GM12878 (cell line): ENCODE measurements around the gene FLOT1. TPM values are rescaled to one million over a fixed set of nuclear protein-coding genes. Genes with fewer than 3 reads are reported as not detected.

Source experiments
- ATAC-seq: fragments of 200-7000 bp; cut with Tn5 transposase; 3 replicates; pipeline ENCODE4 v1.9.1; 2020; ENCODE audit warnings: mild to moderate bottlenecking, moderate library complexity
- BruUV-seq: library from RNA; stranded (reverse); fragments of 400-500 nt; replicated peaks from 2 replicates; lab custom pipeline; 2021; lab: Mats Ljungman, UMichigan
- CTCF ChIA-PET: fragments of 300-600 bp; sonication (Branson Sonifier 250); formaldehyde crosslinking; extraction: SDS; loops from one replicate; lab custom pipeline; 2021; ENCODE audit warnings: inconsistent platforms; lab: Yijun Ruan, JAX
- POLR2A ChIA-PET: fragments of 350-600 bp; formaldehyde crosslinking; extraction: SDS; loops from one replicate; lab custom pipeline; 2021; ENCODE audit warnings: inconsistent platforms; lab: Charles Lee
- RAD21 ChIA-PET: fragments of 300-600 bp; sonication (Branson Sonifier 250); formaldehyde crosslinking; loops from one replicate; lab custom pipeline; 2023; ENCODE audit warnings: antibody characterized with exemption; ENCODE audit not compliant: unreplicated experiment; lab: Charles Lee
- SMC1A ChIA-PET: fragments of 300-600 bp; sonication (Branson Sonifier 250); formaldehyde crosslinking; loops from one replicate; lab custom pipeline; 2023; ENCODE audit not compliant: unreplicated experiment, uncharacterized antibody; lab: Charles Lee
- DNase-seq: peaks from one replicate; pipeline ENCODE4 v3.0.0-alpha.2; 2011; ENCODE audit warnings: low read depth, low spot score
- FAIRE-seq: peaks from 3 replicates; lab custom pipeline; 2011; peaks lifted over from hg19 to GRCh38; lab: Jason Lieb, UNC
- H2AFZ ChIP-seq: 2 replicates; pipeline ENCODE4 v1.6.0; 2011; ENCODE audit warnings: low read depth, low read length, control low read depth; ENCODE audit not compliant: control insufficient read depth
- H3K27ac ChIP-seq: 2 replicates; pipeline ENCODE4 v1.5.1; 2011; ENCODE audit warnings: control low read depth; ENCODE audit not compliant: control insufficient read depth, insufficient read depth
- H3K27me3 ChIP-seq, 2 experiments: replicated peaks in 1 of 2; 2 replicates each; pipeline versions ENCODE4 v1.6.0 to v1.6.1; 2011; ENCODE audit warnings: low read length in 1 of 2; ENCODE audit not compliant: control insufficient read depth in 2 of 2, insufficient read depth in 2 of 2
- H3K36me3 ChIP-seq, 2 experiments: 2 replicates each; pipeline ENCODE4 v1.5.1; 2011; ENCODE audit warnings: low read length in 1 of 2; ENCODE audit not compliant: control insufficient read depth in 2 of 2, insufficient read depth in 2 of 2
- H3K4me1 ChIP-seq: 2 replicates; pipeline ENCODE4 v1.6.1; 2011; ENCODE audit warnings: mild to moderate bottlenecking, low read length, moderate library complexity, mixed read lengths; ENCODE audit not compliant: control insufficient read depth, insufficient read depth
- H3K4me2 ChIP-seq: 2 replicates; pipeline ENCODE4 v1.6.0; 2011; ENCODE audit warnings: control low read depth; ENCODE audit not compliant: control insufficient read depth, insufficient read depth
- H3K4me3 ChIP-seq: fragments of 200-600 bp; sonication (generic); 2 replicates; pipeline ENCODE4 v1.5.1; 2016
- H3K79me2 ChIP-seq: 2 replicates; pipeline ENCODE4 v1.6.0; 2011; ENCODE audit warnings: low read length; ENCODE audit not compliant: control insufficient read depth, insufficient read depth
- H3K9ac ChIP-seq: 2 replicates; pipeline ENCODE4 v1.8.0; 2011; ENCODE audit warnings: low read length, control low read depth, mixed read lengths; ENCODE audit not compliant: control insufficient read depth, insufficient read depth
- H3K9me3 ChIP-seq: replicated peaks from 3 replicates; pipeline ENCODE4 v1.5.1; 2011; ENCODE audit warnings: mild to moderate bottlenecking, low read length; ENCODE audit not compliant: control insufficient read depth, insufficient read depth
- H4K20me1 ChIP-seq: 2 replicates; pipeline ENCODE4 v1.6.0; 2011; ENCODE audit not compliant: control insufficient read depth, insufficient read depth
- BCL3 ChIP-seq: IDR thresholded peaks from 2 replicates; pipeline ENCODE4 v1.6.1; 2011; ENCODE audit warnings: borderline replicate concordance, low read depth, mild to moderate bottlenecking, moderate library complexity, low read length; ENCODE audit not compliant: insufficient read depth, poor library complexity, severe bottlenecking
- EGR1 ChIP-seq, 2 experiments: IDR thresholded peaks; 1 replicate in 1 of 2; 2 replicates in 1 of 2; pipeline ENCODE4 v1.6.1; 2011 to 2012; ENCODE audit warnings: low read depth in 2 of 2, low read length in 2 of 2, borderline replicate concordance in 1 of 2, mild to moderate bottlenecking in 1 of 2, moderate library complexity in 1 of 2
- SKIL ChIP-seq: fragments of 450-650 bp; IDR thresholded peaks from 2 replicates; pipeline ENCODE4 v1.6.1; 2017; ENCODE audit warnings: mild to moderate bottlenecking, low read depth, inconsistent platforms; ENCODE audit not compliant: poor library complexity, severe bottlenecking
- SUZ12 ChIP-seq: fragments of 200-600 bp; sonication (generic); IDR thresholded peaks from one replicate; pipeline ENCODE4 v1.6.1; 2018; ENCODE audit warnings: antibody characterized with exemption, mild to moderate bottlenecking; ENCODE audit not compliant: unreplicated experiment
- WGBS: methylation state at CpG from one replicate; pipeline ENCODE4 v1.1.6; 2016; ENCODE audit warnings: low lambda C conversion rate; ENCODE audit not compliant: insufficient replicate concordance, insufficient coverage; ENCODE audit errors: missing lambda C conversion rate; 5-methylcytosine and 5-hydroxymethylcytosine counted together
- in situ Hi-C: fragments of 300-500 bp; cut with MboI; formaldehyde crosslinking; loops from 9 replicates; pipeline ENCODE4 v1.14.3; 2018; ENCODE audit warnings: mixed read lengths
- intact Hi-C: fragments of 100-400 bp; cut with micrococcal nuclease; formaldehyde crosslinking; loops from one replicate; pipeline ENCODE4 v1.14.2; 2022; ENCODE audit not compliant: unreplicated experiment
- polyA plus RNA-seq, 11 experiments: library from polyadenylated mRNA; depleted of rRNA in 4 of 11; unstranded in 6 of 11; stranded (reverse) in 5 of 11; fragments of >200 nt; fragmentation: Nextera tagmentation in 4 of 11; fragmentation: Illumina TruSeq in 1 of 11; extraction: Ambion mirVana in 4 of 11; extraction: Trizol in 1 of 11; gene quantifications; 1 replicate in 1 of 11; 2 replicates in 10 of 11; pipeline versions ENCODE4 v1.2.1 to v1.2.3, GENCODE V29; 2011 to 2016; ENCODE audit warnings: inconsistent platforms in 2 of 11, missing spikeins in 2 of 11, low read depth in 1 of 11
- total RNA-seq, 4 experiments: library from RNA; depleted of rRNA in 3 of 4; stranded (reverse); fragments of >200 nt in 3 of 4; fragmentation: Illumina TruSeq in 1 of 4; extraction: Trizol in 1 of 4; gene quantifications; 2 replicates each; pipeline versions ENCODE4 v1.2.1 to v1.2.3, GENCODE V29; 2013 to 2021
- TF ChIP-seq, protein P1 (sequence below): fragments of 450-650 bp; IDR thresholded peaks from 2 replicates; pipeline ENCODE4 v1.6.1; 2017; ENCODE audit warnings: mild to moderate bottlenecking, moderate library complexity

FLOT1 gene
- total and polyA plus RNA-seq, 10 of the 15 experiments (the other 5 are each of a cell fraction or from before 2014, with no cell fraction given): 12.3 to 153 (median 112) TPM

DNA sequence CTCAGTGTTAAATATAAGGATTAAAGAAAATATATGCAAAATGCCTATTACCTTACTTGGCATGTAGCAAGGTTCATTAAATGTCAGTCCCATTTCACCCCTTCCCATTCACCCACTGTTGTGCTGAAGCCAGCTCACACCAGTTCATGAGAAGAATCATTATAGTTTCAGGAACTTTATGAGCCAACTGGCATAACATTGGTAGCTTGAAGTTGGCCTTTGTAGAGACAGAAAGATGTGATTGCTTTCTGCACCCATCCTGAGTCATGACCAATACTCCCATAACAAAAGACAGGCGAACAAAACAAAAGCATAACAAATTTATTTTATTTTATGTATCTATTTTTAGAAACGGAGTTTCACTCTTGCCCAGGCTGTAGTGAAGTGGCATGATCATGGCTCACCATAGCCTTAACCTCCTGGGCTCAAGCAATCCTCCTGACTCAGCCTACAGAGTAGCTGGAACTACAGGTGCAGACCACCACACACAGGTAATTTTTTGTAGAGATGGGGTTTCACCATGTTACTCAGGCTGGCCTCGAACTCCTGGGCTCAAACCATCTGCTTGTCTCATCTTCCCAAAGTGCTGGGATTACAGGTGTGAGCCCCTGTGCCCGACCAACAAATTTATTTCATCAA, 19.4 kb upstream of the FLOT1 start:
- intact Hi-C loops: no loop called here
- ATAC-seq (no peak), FAIRE-seq (no peak), DNase-seq (no peak)
- Histone ChIP-seq H4K20me1 (no peaks in the 10 kb centered on the region), H3K9me3 (no peaks in the 10 kb centered on the region; the same call in 2 of the 3 replicates), H3K4me2 (no peak overlapping the region), H3K27ac (no peak overlapping the region), H2AFZ (no peak overlapping the region), H3K4me1 (peaks cover 29% of the 10 kb centered on the region), H3K27me3 (no peaks in the 10 kb centered on the region), H3K36me3 (no peaks in the 10 kb centered on the region), H3K79me2 (no peaks in the 10 kb centered on the region), H3K9ac (no peak overlapping the region), H3K4me3 (no peak overlapping the region)
- ChIA-PET CTCF (interaction anchor here (0.6 to 2.1 kb wide), 8 partner anchors 11 to 62 kb away, joined by 3 to 8 read pairs (median 4); no protein-coding TSS in a partner anchor), POLR2A (interaction anchor here (1.0 to 4.2 kb wide), 5 partner anchors 10 to 72 kb away, joined by 3 to 49 read pairs (median 3); partner anchors contain the start of gene IER3), SMC1A (interaction anchor here (0.8 to 5.4 kb wide), 12 partner anchors 11 to 83 kb away, joined by 3 to 55 read pairs (median 4); no protein-coding TSS in a partner anchor), RAD21 (interaction anchor here (1.0 to 2.7 kb wide), 9 partner anchors 8 to 152 kb away, joined by 3 to 19 read pairs (median 4); partner anchors contain the start of gene VARS2)
- BruUV-seq: no TSS peak
- 88% methylated on average over 4 of the region's 4 CpGs for WGBS
- in situ Hi-C loops: no loop called here
- TF ChIP-seq SUZ12: no peak
- TF ChIP-seq EGR1 (IDR thresholded peaks at IDR 0.05; ENCODE audit: borderline replicate concordance in 1 of 2, low read depth in 2 of 2, low read length in 2 of 2): no peak

DNA sequence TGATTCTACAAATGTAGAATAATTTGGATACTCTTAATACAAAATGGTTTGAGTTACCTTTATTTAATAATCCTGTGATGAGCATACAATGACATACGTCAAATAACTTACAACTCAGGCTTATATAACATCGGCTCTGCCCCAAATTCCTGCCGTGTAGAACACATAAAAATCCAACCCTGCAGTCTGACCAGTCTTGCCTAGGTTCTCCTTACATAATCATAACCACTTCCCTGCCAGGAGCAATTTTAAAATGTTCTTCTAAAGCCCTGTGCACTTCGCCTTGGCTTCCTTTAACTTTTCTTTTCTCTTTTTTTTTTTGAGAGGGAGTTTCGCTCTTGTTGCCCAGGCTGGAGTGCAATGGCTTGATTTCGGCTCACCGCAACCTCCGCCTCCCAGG, 18.1 kb upstream of the FLOT1 start:
- ChIA-PET CTCF (interaction anchor here (1.3 to 2.1 kb wide), 4 partner anchors 13 to 62 kb away, joined by 4 to 8 read pairs (median 6); no protein-coding TSS in a partner anchor), SMC1A (interaction anchor here (0.8 to 5.4 kb wide), 8 partner anchors 10 to 62 kb away, joined by 3 to 55 read pairs (median 4); no protein-coding TSS in a partner anchor), POLR2A (interaction anchor here (0.8 to 4.2 kb wide), 9 partner anchors 9 to 70 kb away, joined by 3 to 49 read pairs (median 4); partner anchors contain the start of gene IER3), RAD21 (interaction anchor here (0.7 to 2.1 kb wide), 7 partner anchors 9 to 153 kb away, joined by 3 to 10 read pairs (median 3); partner anchors contain the start of gene VARS2)
- Histone ChIP-seq H3K79me2 (no peaks in the 10 kb centered on the region), H3K4me2 (no peak overlapping the region), H3K4me3 (no peak overlapping the region), H3K9ac (no peak overlapping the region), H3K27ac (no peak overlapping the region), H2AFZ (no peak overlapping the region), H4K20me1 (no peaks in the 10 kb centered on the region), H3K36me3 (no peaks in the 10 kb centered on the region), H3K4me1 (peaks cover 22% of the 10 kb centered on the region; the same call in 1 of the 2 replicates), H3K9me3 (no peaks in the 10 kb centered on the region; the same call in 2 of the 3 replicates), H3K27me3 (no peaks in the 10 kb centered on the region)
- FAIRE-seq (no peak), DNase-seq (no peak), ATAC-seq (no peak)
- intact Hi-C loops (no loop called here), in situ Hi-C loops (no loop called here)
- 95% methylated on average over 8 of the region's 8 CpGs for WGBS
- no TSS peak for BruUV-seq
- TF ChIP-seq SKIL (no peak), BCL3 (no peak)
- TF ChIP-seq, protein P1, sequence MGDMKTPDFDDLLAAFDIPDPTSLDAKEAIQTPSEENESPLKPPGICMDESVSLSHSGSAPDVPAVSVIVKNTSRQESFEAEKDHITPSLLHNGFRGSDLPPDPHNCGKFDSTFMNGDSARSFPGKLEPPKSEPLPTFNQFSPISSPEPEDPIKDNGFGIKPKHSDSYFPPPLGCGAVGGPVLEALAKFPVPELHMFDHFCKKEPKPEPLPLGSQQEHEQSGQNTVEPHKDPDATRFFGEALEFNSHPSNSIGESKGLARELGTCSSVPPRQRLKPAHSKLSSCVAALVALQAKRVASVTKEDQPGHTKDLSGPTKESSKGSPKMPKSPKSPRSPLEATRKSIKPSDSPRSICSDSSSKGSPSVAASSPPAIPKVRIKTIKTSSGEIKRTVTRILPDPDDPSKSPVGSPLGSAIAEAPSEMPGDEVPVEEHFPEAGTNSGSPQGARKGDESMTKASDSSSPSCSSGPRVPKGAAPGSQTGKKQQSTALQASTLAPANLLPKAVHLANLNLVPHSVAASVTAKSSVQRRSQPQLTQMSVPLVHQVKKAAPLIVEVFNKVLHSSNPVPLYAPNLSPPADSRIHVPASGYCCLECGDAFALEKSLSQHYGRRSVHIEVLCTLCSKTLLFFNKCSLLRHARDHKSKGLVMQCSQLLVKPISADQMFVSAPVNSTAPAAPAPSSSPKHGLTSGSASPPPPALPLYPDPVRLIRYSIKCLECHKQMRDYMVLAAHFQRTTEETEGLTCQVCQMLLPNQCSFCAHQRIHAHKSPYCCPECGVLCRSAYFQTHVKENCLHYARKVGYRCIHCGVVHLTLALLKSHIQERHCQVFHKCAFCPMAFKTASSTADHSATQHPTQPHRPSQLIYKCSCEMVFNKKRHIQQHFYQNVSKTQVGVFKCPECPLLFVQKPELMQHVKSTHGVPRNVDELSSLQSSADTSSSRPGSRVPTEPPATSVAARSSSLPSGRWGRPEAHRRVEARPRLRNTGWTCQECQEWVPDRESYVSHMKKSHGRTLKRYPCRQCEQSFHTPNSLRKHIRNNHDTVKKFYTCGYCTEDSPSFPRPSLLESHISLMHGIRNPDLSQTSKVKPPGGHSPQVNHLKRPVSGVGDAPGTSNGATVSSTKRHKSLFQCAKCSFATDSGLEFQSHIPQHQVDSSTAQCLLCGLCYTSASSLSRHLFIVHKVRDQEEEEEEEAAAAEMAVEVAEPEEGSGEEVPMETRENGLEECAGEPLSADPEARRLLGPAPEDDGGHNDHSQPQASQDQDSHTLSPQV: no peak
